GM19239 (cell line): Measurements from ENCODE around the gene KRTAP24-1.

Source experiments
- DNase-seq: peaks from one replicate; pipeline ENCODE4 v3.0.0; 2011; ENCODE audit warnings: low spot score; ENCODE audit not compliant: insufficient read length
- FAIRE-seq: peaks from 2 replicates; lab custom pipeline; 2011; peaks lifted over from hg19 to GRCh38; lab: Jason Lieb, UNC

Gene KRTAP24-1

GRCh38 chr21:30240661-30241060 is 42.1 kb downstream of the KRTAP24-1 start:
- no peak for DNase-seq
- no peak for FAIRE-seq

- FAIRE-seq (no peak), DNase-seq (no peak)
These were observed 44.6 kb downstream of the KRTAP24-1 start for GRCh38 chr21:30238168-30238567.

- FAIRE-seq (no peak), DNase-seq (no peak)
These were observed 48.1 kb downstream of the KRTAP24-1 start for GRCh38 chr21:30234643-30235042.

- no peak for FAIRE-seq
- DNase-seq: no peak
These were observed 48.7 kb downstream of the KRTAP24-1 start for GRCh38 chr21:30234050-30234449.

GRCh38 chr21:30233228-30234020 is 49.3 kb downstream of the KRTAP24-1 start:
- FAIRE-seq (no peak), DNase-seq (no peak)

- FAIRE-seq: no peak
- DNase-seq: no peak
These were observed 50.7 kb downstream of the KRTAP24-1 start for GRCh38 chr21:30232011-30232410.
